T-helper 2 cell treated with Interferon-gamma antibody and Interleukin-4, amounts not matched to agents 100 ng/mL and 5 ng/mL, for 36 hours (primary cell): Measurements from ENCODE around the gene MED10. TPM values are rescaled to one million over a fixed set of nuclear protein-coding genes. Genes with fewer than 3 reads are reported as not detected.

Experiments
- intact Hi-C: fragments of 100-400 bp; cut with micrococcal nuclease; formaldehyde crosslinking; loops from one replicate; pipeline ENCODE4 v1.15.1; 2023
- total RNA-seq: library from RNA; stranded (reverse); gene quantifications from 2 replicates; pipeline ENCODE4 v1.2.3, GENCODE V29; 2022

The MED10 gene, protein sequence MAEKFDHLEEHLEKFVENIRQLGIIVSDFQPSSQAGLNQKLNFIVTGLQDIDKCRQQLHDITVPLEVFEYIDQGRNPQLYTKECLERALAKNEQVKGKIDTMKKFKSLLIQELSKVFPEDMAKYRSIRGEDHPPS
- total RNA-seq: 51.1 and 52.6 TPM in 2 replicates

- intact Hi-C loops: loop anchor here (1.0 to 10.0 kb wide), 10 partner anchors 17 to 1477 kb away; partner anchors contain the start of genes CFAP90, ICE1, NSUN2 and SRD5A1
These were observed at the start of gene MED10 for GRCh38 chr5:6377905-6378765. Gene MED10 (minus strand): TSS chr5:6378547. CDS start chr5:6378483, 64 bp downstream.

- intact Hi-C loops: no loop called here
These were observed 49.3 kb upstream of the MED10 start for GRCh38 chr5:6427694-6428093.

- intact Hi-C loops: no loop called here
These were observed 46.4 kb upstream of the MED10 start for GRCh38 chr5:6424700-6425099.

DNA sequence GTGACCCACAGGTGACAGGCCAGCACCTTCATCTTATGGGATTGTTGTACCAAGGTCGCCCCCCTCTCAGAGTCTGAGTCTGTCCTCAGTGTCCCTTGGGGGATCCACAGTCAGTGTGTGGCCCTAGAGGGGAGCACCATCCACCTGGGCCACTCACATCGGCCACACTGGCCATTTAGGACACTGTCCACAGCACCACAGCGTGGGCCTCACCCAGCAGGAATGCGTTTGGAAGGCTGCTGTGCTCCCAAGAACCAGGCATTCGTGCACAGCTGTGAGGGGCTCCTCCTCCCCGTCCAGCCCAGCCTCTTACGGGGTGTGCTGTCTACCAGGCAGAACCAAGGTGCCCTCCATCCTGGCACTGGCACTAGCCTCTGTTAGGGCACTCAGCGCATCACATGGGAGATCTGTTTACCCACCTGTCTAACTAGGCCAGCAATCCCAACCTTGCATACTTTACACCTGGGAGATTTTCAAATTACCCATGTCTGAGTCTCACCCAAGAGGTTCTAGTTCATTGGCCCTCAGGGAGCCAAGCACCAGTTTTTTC lies 45.8 kb upstream of the MED10 start:
- intact Hi-C loops: no loop called here

DNA sequence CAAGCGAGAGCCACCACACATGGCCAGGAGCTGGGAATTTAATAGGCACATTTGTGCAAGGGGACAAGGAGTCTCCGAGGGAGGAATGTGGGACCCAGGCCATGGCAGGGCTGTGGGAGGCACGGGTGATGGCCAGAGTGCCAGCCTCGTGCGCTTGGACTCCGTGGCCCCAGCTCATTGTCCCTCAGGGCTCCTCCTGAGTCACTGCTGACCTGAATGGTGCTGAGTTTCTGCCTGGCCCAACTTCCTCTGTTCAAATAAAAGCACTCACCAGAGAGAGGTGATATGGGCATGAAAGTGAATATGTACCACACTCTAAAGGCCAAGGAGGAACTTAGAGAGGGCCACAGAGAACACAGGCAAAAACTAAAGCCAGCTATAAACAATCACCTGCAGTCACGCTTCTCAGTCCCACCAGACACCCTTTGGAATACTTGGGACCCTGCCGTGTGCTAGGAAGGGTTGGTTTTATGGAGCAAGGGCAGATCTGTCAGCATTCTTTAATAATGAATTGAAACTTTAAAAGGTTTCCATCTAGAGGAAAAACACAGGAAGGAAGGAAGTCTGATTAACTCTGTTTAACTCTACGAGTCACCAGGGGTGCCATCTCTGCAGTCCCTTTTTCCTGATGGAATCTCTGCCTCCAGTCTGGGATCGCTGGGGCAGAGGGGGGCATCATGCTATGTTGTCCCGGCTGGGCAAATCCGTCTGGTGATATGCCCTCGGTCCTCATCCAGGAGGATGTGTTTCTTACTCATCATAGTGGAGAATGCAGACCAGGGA lies 45.2 kb upstream of the MED10 start:
- intact Hi-C loops: no loop called here

DNA sequence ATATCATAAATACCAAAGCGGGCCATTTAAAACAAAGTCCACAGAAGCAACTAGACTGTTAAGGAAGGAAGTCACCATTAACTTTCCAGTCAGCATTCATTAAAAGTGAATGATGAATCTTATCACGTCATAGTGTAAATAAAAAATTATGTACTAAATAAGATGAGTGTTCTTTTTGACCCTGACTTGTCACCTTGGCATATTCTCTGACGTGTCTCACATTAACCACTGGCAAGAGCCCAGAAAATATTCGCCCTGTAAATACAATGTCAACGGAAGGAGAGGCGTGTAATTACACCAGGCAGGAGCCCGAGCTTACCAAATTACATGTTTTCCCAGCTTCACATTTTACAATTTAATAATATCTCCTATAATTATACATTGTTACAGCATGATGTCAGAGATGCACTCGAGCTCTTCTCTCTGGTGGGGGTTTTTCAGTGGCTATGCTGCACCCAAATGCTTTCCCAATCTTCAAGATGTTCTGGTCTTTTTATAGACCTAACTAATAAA lies 41.0 kb upstream of the MED10 start:
- intact Hi-C loops: no loop called here

DNA sequence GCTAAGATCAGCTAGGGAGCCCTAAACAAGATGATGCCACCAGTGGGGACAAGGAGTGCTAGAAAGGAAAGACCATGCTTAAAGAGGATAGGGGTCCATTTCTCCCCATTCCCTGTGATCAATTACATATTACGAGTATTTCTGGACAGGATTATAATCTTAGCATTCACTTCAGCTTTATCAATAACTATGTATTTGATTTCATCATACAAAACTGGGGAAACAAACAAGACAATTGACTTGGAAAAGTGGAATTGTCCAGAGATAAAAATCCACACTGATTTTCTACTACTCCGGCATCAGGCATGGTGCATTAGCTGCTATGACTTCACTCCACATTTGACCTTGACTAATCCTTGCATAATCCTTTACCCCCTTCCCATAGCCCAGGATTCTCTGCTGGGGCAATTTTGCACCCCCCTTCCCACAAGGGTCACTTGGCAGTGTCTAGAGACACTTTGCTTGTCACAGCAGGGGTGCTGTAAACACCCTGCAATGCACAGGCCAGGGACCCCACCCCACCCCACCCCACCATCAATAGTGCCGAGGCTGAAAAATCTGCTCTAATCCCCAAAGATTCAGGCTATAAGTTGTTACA lies 40.4 kb upstream of the MED10 start:
- intact Hi-C loops: no loop called here

- intact Hi-C loops: no loop called here
These were observed 39.3 kb upstream of the MED10 start for GRCh38 chr5:6417657-6418056.

GRCh38 chr5:6412811-6413210 lies 34.5 kb upstream of the MED10 start:
- intact Hi-C loops: no loop called here

- intact Hi-C loops: no loop called here
These were observed 32.8 kb upstream of the MED10 start for GRCh38 chr5:6411141-6411540.

GRCh38 chr5:6410421-6410820 lies 32.1 kb upstream of the MED10 start:
- intact Hi-C loops: no loop called here

- intact Hi-C loops: no loop called here
These were observed 30.5 kb upstream of the MED10 start for GRCh38 chr5:6408627-6409446.

- intact Hi-C loops: no loop called here
These were observed 29.9 kb upstream of the MED10 start for GRCh38 chr5:6408260-6408596.

DNA sequence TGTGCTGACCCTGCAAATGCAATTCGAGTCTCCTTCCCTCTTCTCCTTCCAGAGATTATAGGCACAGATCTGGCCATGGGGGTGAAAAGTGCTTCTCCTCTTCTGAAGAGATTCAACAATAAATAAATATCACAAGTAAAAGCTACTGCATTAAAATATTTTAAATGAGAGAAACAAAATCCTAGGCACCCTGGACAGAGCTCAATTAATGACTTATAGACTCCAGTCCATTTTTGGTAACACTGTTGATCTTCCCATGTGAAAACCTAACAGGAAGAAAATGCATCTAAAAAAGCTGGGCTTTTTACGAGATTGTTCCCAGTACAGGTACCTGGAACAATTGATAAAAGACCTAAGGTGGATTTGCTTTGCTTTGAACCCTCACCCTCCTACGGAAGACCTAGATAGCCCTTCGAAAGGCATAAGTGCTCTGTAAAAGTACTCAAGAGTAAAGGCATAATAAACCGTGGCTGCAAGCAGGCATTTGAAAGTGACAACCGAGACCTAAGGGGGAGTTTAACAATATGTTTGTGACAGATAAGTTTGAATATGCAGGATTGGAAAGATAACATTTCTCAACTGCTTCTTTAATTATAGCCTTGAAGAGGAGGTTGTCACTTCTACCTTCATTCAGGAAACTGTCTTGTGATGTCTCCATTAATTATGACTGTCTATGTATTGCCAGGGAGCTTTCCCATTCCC lies 29.4 kb upstream of the MED10 start:
- intact Hi-C loops: no loop called here

DNA sequence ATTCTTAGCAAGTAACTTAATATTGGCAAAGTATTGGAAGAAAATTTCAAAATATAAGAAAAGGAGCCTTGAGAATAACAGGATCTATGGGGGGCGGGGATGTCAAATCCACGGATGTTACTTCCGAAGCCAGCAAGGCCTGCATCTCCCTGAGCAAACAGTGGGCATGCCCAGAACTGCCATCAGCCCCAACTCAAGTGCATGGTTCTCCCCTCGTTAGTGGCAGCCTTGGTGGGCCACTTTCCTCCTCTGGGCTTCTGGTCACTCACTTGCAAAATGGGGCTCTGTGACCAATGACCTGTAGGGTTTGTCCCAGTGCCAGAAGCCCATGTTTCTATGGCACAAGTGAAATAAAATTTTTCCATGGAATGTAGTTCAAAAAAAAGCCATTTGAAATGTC lies 27.2 kb upstream of the MED10 start:
- intact Hi-C loops: no loop called here

DNA sequence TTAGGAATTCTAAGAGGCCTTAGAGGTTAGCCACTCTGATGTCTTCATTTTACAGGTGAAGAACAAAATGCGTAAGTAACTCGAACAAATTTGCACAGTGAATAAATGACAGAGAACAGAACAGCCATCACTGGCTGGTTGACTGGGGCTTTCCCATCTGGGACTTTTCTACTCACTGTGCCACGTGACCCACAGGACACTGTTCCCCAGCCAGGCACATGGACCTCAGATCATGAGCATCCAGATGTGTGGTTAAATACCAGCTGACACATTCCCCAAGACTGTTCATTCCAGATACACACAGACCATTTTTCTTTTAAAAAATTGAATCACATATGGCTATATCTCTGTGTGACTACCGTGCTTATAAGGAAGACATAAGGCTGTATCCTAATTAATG lies 25.8 kb upstream of the MED10 start:
- intact Hi-C loops: no loop called here

- intact Hi-C loops: no loop called here
These were observed 25.1 kb upstream of the MED10 start for GRCh38 chr5:6403416-6403815.

DNA sequence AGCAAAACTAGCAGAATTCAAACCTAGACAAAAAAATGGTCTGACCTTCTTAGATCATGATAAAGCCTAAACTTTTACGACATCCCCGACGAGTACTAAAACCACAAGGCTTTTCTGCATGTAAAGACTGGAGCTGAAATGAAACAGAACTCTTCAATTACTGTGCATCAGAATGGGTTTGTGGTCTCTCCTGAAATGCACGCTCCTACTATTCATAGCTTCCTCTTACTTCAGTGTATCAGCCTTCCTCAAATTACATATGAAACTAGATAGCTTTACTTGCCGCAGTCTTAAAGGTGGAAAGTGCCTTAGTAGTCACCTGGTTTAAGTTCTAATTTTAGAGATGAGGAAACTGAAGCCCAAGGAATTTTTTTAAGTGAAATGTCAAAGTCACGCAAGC lies 24.6 kb upstream of the MED10 start:
- intact Hi-C loops: no loop called here

DNA sequence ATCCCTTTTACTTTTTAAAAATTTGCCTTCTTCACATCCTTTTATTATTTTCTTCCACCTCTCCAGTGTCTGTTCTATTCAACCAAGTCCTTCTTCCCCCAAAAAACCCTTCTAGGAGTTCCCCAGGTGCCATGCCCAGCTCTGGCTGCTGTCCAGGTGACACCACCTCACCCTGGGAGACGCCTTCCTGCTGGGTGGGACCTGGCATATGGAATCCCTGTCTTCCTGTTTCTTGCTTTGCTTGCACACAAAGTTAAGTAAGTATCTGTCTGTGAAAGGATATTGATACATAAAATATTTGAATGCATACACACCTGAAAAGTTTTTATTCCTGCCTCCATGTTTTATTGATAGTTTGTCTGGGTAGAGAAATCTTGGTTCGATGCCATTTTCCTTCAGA lies 23.1 kb upstream of the MED10 start:
- intact Hi-C loops: no loop called here
